ENCODE results near the gene CFAP57.

DNA sequence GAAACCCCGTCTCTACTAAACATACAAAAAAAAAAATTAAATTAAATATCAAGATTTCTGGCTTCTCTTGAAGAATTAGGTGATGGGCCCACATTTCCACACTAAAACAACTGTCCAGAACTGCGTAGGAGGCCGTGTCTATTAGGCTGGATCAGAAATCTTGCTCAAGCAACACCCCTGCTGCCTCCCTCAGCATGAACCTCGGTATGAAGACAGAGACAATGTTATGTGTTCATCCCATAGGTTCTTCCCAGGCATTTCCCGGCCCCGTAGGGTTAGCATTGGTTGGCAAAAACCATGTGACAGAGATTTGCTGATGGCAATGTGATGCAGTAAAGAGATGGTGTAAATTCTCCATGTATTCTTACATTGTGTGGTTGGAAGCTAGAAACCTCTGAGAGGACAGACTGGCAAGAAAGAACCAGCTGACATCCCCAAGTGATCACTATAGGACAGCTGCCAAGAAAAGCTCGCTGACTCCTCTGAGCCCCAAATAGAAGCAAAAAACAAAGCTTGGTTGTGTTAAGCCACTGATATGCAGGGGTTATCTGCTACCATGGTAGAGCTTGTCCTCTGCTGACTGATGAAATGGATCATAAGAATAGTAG, 34.6 kb upstream of the CFAP57 start:
- no peak for TF ChIP-seq CTCF (IDR thresholded peaks at IDR 0.05)
- no peak for TF ChIP-seq EZH2 (IDR thresholded peaks at IDR 0.05; ENCODE audit: borderline replicate concordance, insufficient read depth, low read depth, low read length, poor library complexity, severe bottlenecking)
